Small intestine (tissue), 7 donors: ENCODE results near the gene HBA1. TPM values are rescaled to one million over a fixed set of nuclear protein-coding genes. Genes with fewer than 3 reads are reported as not detected.
"Not testable (repeated sequence)": the region's sequence is repeated elsewhere in the genome, so short reads cannot be mapped to it uniquely, and the experiment has no call there.

Experiments used
- DNase-seq, 2 donors: peaks; one replicate each; pipeline versions ENCODE4 v3.0.0 to v3.0.0-alpha.2; 2013
- FAIRE-seq: peaks from 2 replicates; lab custom pipeline; 2012; peaks lifted over from hg19 to GRCh38; lab: Jason Lieb, UNC
- H3K27ac ChIP-seq, 3 donors: one replicate each; pipeline ENCODE4 v1.5.1; 2013; ENCODE audit warnings: low read length in 2 of 3, mild to moderate bottlenecking in 2 of 3, control low read depth in 1 of 3, inconsistent platforms in 1 of 3, low read depth in 1 of 3, moderate library complexity in 1 of 3
- H3K27me3 ChIP-seq, 3 donors: one replicate each; pipeline ENCODE4 v1.6.1; 2013; ENCODE audit warnings: low read length in 3 of 3, inconsistent platforms in 1 of 3; ENCODE audit not compliant: control insufficient read depth in 3 of 3, insufficient read depth in 3 of 3
- H3K36me3 ChIP-seq, 3 donors: one replicate each; pipeline ENCODE4 v1.6.1; 2013; ENCODE audit warnings: low read length in 3 of 3, inconsistent platforms in 1 of 3, low read depth in 1 of 3, mild to moderate bottlenecking in 1 of 3, moderate library complexity in 1 of 3; ENCODE audit not compliant: control insufficient read depth in 3 of 3, insufficient read depth in 2 of 3
- H3K4me1 ChIP-seq, 3 donors: one replicate each; pipeline ENCODE4 v1.6.1; 2013; ENCODE audit warnings: low read length in 2 of 3, inconsistent platforms in 1 of 3, low read depth in 1 of 3, mild to moderate bottlenecking in 1 of 3, moderate library complexity in 1 of 3; ENCODE audit not compliant: control insufficient read depth in 3 of 3, insufficient read depth in 2 of 3
- H3K4me3 ChIP-seq, 3 donors: one replicate each; pipeline ENCODE4 v1.5.1; 2013; ENCODE audit warnings: low read length in 3 of 3, control low read depth in 1 of 3, inconsistent platforms in 1 of 3, low read depth in 1 of 3, mild to moderate bottlenecking in 1 of 3, moderate library complexity in 1 of 3
- H3K9me3 ChIP-seq, 2 donors: one replicate each; pipeline ENCODE4 v1.6.1; 2013; ENCODE audit warnings: low read depth in 1 of 2, low read length in 1 of 2; ENCODE audit not compliant: control insufficient read depth in 2 of 2, insufficient read depth in 1 of 2
- WGBS, 3 donors: extraction: QIAGEN DNeasy Blood & Tissue Kit; methylation state at CpG; one replicate each; pipeline ENCODE4 v1.1.7; 2013; 5-methylcytosine and 5-hydroxymethylcytosine counted together
- polyA plus RNA-seq, 4 donors: library from polyadenylated mRNA; stranded (reverse) in 3 of 4; unstranded in 1 of 4; fragments of 200-250 nt in 3 of 4; fragments of 120-200 nt in 1 of 4; gene quantifications; one replicate each; pipeline versions ENCODE4 v1.2.1 to v1.2.3, GENCODE V29; 2013
- donor health status: healthy with polysubstance abuse.
- donor health status: control.
- donor health status: control.
- donor health status: Bipolar disorder and iron deficiency.
- donor health status: healthy.

The HBA1 gene
- polyA plus RNA-seq, 4 donors, result 4.2 to 305 (median 4.3) TPM; not detected in 1

- Histone ChIP-seq H3K4me3 (no peak overlapping the region), H3K9me3 (no peaks in the 10 kb centered on the region), H3K27me3 (no peaks in the 10 kb centered on the region), H3K27ac (no peak overlapping the region), H3K4me1 (no peaks in the 10 kb centered on the region), H3K36me3 (peaks cover 19 to 85% (median 37%) of the 10 kb centered on the region in 3 donors)
- 94 to 96% (median 95%) methylated on average over 32 to 34 of the region's 34 CpGs for WGBS, 3 donors
- FAIRE-seq (no peak), DNase-seq (no peak)
Observed at GRCh38 chr16:189604-190186, 13.2 kb downstream of the HBA1 start.

- Histone ChIP-seq H3K27ac (no peak overlapping the region), H3K4me1 (no peaks in the 10 kb centered on the region), H3K36me3 (peaks cover 20 to 97% (median 45%) of the 10 kb centered on the region in 3 donors), H3K4me3 (no peak overlapping the region), H3K27me3 (no peaks in the 10 kb centered on the region), H3K9me3 (no peaks in the 10 kb centered on the region)
- WGBS, 3 donors, result 93 to 96% (median 94%) methylated on average over 4 of the region's 4 CpGs
- no peak for FAIRE-seq
- no peak for DNase-seq
Observed at GRCh38 chr16:191831-192230, 15.4 kb downstream of the HBA1 start.

GRCh38 chr16:192686-193085, 16.2 kb downstream of the HBA1 start:
- Histone ChIP-seq H3K4me1 (no peaks in the 10 kb centered on the region), H3K9me3 (no peaks in the 10 kb centered on the region), H3K27ac (no peak overlapping the region), H3K27me3 (no peaks in the 10 kb centered on the region), H3K4me3 (no peak overlapping the region), H3K36me3 (peaks cover 23 to 98% (median 42%) of the 10 kb centered on the region in 3 donors)
- 94 to 97% (median 96%) methylated on average over 11 of the region's 11 CpGs for WGBS, 3 donors
- no peak for DNase-seq
- no peak for FAIRE-seq

DNA sequence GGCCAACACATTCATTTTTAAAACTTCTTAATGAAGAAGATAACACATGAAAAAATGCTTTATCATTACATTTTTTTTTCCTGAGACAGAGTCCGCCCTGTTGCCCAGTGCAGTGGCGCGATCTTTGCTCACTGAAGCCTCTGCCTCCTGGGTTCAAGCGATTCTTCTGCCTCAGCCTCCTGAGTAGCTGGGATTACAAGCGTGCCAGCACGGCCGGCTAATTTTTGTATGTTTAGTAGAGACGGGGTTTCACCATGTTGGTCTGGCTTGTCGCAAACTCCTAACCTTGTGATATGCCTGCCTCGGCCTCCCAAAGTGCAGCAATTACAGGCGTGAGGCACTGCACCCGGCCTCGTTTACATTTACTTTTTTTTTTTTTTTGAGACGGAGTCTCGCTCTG, 17.0 kb downstream of the HBA1 start:
- Histone ChIP-seq H3K4me1 (no peaks in the 10 kb centered on the region), H3K4me3 (no peak overlapping the region), H3K27me3 (no peaks in the 10 kb centered on the region), H3K27ac (no peak overlapping the region), H3K36me3 (peaks cover 26 to 97% (median 41%) of the 10 kb centered on the region in 3 donors), H3K9me3 (no peaks in the 10 kb centered on the region)
- no peak for DNase-seq
- FAIRE-seq, result no peak
- 93 to 98% (median 97%) methylated on average over 12 to 15 of the region's 15 CpGs for WGBS, 3 donors

DNA sequence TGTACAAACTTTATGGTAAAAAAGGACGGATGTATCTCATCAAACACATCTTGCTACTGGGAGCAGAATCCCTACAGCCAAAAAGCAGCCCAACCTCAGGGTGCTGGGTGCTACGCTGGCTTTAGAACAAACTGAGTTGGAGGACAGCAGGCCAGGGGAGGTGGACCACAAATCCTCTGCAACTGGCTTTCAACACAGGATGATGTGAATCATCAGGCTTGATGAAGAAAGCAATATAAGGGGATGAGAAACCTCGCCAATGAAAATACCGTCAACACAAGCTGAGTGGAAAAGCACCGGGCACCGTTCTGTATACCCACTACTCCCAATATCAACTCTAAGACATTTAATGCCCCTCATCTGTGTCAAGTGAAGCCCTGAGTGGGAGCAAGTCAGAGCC, 18.0 kb downstream of the HBA1 start:
- H3K4me3 ChIP-seq, result no peak overlapping the region
- 88 to 97% (median 97%) methylated on average over 6 of the region's 6 CpGs for WGBS, 3 donors
- H3K27me3 ChIP-seq, result no peaks in the 10 kb centered on the region
- no peaks in the 10 kb centered on the region for H3K4me1 ChIP-seq
- DNase-seq (no peak), FAIRE-seq (no peak)
- H3K9me3 ChIP-seq, result no peaks in the 10 kb centered on the region
- no peak overlapping the region for H3K27ac ChIP-seq
- peaks cover 28 to 97% (median 36%) of the 10 kb centered on the region in 3 donors for H3K36me3 ChIP-seq

DNA sequence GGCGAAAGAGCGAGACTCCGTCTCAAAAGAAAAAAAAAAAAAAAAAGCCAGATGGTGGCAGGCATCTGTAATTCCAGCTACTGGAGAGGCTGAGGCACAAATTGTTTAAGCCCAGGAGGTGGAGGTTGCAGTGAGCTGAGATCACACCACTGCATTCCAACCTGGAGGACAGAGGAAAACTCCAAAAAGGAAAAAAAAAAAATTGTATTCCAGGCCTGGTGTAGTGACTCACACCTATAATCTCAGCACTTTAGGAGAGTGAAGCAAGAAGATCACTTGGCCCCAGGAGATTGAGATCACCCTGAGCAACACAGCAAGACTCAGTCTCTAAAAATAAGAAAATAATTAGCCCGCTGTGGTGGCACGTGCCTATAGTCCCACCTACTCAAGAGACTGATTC, 23.9 kb downstream of the HBA1 start:
- peaks cover 24 to 78% (median 26%) of the 10 kb centered on the region in 3 donors for H3K36me3 ChIP-seq
- no peak overlapping the region for H3K4me3 ChIP-seq
- DNase-seq (no peak), FAIRE-seq (no peak)
- H3K4me1 ChIP-seq, result no peaks in the 10 kb centered on the region
- H3K9me3 ChIP-seq, result no peaks in the 10 kb centered on the region
- 96 to 97% (median 96%) methylated on average over 5 of the region's 5 CpGs for WGBS, 3 donors
- no peak overlapping the region for H3K27ac ChIP-seq
- no peaks in the 10 kb centered on the region for H3K27me3 ChIP-seq

GRCh38 chr16:203246-203645, 26.8 kb downstream of the HBA1 start:
- H3K27me3 ChIP-seq, result no peaks in the 10 kb centered on the region
- no peak overlapping the region for H3K27ac ChIP-seq
- FAIRE-seq (no peak), DNase-seq (no peak)
- no peaks in the 10 kb centered on the region for H3K4me1 ChIP-seq
- 97 to 99% (median 97%) methylated on average over 4 of the region's 4 CpGs for WGBS, 3 donors
- H3K9me3 ChIP-seq, result no peaks in the 10 kb centered on the region
- no peak overlapping the region for H3K4me3 ChIP-seq
- H3K36me3 ChIP-seq, result peaks cover 34 to 72% (median 35%) of the 10 kb centered on the region in 3 donors

DNA sequence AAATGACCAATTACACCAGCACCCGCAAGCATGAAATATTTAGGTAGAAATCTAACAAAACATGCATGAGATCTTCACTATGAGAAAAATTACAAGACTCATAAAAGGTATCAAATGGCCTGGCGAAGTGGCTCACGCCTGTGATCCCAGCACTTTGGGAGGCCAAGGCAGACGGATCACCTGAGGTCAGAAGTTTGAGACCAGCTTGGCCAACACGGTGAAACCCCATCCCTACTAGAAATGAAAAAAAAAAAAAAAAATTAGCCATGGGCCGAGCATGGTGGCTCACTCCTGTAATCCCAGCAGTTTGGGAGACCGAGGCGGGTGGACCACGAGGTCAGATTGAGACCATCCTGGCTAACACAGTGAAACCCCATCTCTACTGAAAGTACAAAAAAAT, 27.6 kb downstream of the HBA1 start:
- H3K9me3 ChIP-seq, H3K4me3 ChIP-seq, FAIRE-seq, H3K27me3 ChIP-seq, DNase-seq, H3K27ac ChIP-seq, H3K4me1 ChIP-seq: not testable (repeated sequence)
- H3K36me3 ChIP-seq, result peaks cover 29 to 70% (median 37%) of the 10 kb centered on the region in 3 donors
- WGBS, 3 donors, result 96 to 97% (median 96%) methylated on average over 9 of the region's 9 CpGs

GRCh38 chr16:209359-209758, 32.9 kb downstream of the HBA1 start:
- not testable (repeated sequence) for DNase-seq, FAIRE-seq, H3K27ac ChIP-seq, H3K4me1 ChIP-seq, H3K4me3 ChIP-seq, H3K9me3 ChIP-seq, H3K27me3 ChIP-seq
- H3K36me3 ChIP-seq, result peaks cover 22 to 71% (median 32%) of the 10 kb centered on the region in 3 donors
- 91 to 92% (median 91%) methylated on average over 4 of the region's 4 CpGs for WGBS, 3 donors
